ENCODE data around the gene ST8SIA4. TPM values are rescaled to one million over a fixed set of nuclear protein-coding genes. Genes with fewer than 3 reads are reported as not detected.

The ST8SIA4 gene
- total and polyA plus RNA-seq, 8 donors, result 9.4 to 38.5 (median 11.2) TPM

- Histone ChIP-seq H3K9me3 (no peaks in the 10 kb centered on the region), H3K27me3 (no peaks in the 10 kb centered on the region), H3K27ac (no peak overlapping the region), H3K36me3 (no peaks in the 10 kb centered on the region), H3K4me1 (no peaks in the 10 kb centered on the region), H3K4me3 (no peak overlapping the region)
- DNase-seq, result no peak
- TF ChIP-seq CTCF (IDR thresholded peaks at IDR 0.05), result no peak
- intact Hi-C loops (cut with DNase I), result no loop called here
- ATAC-seq, result no peak
Measured at GRCh38 chr5:100758306-100758705, 144.8 kb downstream of the ST8SIA4 start.

GRCh38 chr5:100757618-100758017 lies 145.5 kb downstream of the ST8SIA4 start:
- H3K27me3 ChIP-seq, result no peaks in the 10 kb centered on the region
- DNase-seq (no peak), ATAC-seq (no peak)
- intact Hi-C loops (cut with DNase I), result no loop called here
- H3K36me3 ChIP-seq, result no peaks in the 10 kb centered on the region
- no peak overlapping the region for H3K27ac ChIP-seq
- H3K9me3 ChIP-seq, result no peaks in the 10 kb centered on the region
- no peak for TF ChIP-seq CTCF (IDR thresholded peaks at IDR 0.05)
- H3K4me1 ChIP-seq, result no peaks in the 10 kb centered on the region
- H3K4me3 ChIP-seq, result no peak overlapping the region

Small RNAs within 50 kb of the gene (microRNA-seq; reads per million reads assigned to microRNA genes)
- gene MIR548P, result 0 reads per million in 2 donors

All from left lung (tissue), 10 donors.